LNCAP (cell line): ENCODE data around the gene APOL4.

Experiments used
- CTCF ChIP-seq: fragments of 450-650 bp; IDR thresholded peaks from 2 replicates; pipeline ENCODE4 v1.5.1; 2017; ENCODE audit warnings: mild to moderate bottlenecking

Gene APOL4

GRCh38 chr22:36234919-36235318 lies 33.3 kb upstream of the APOL4 start:
- no peak for TF ChIP-seq CTCF

- no peak for TF ChIP-seq CTCF
Measured at GRCh38 chr22:36234213-36234612, 32.6 kb upstream of the APOL4 start.

- TF ChIP-seq CTCF = no peak
Measured at GRCh38 chr22:36233796-36234195, 32.2 kb upstream of the APOL4 start.

- TF ChIP-seq CTCF = no peak
Measured at GRCh38 chr22:36232715-36233401, 31.2 kb upstream of the APOL4 start.

GRCh38 chr22:36228944-36229343 lies 27.3 kb upstream of the APOL4 start:
- TF ChIP-seq CTCF = no peak

GRCh38 chr22:36227806-36228205 lies 26.2 kb upstream of the APOL4 start:
- TF ChIP-seq CTCF = no peak

- no peak for TF ChIP-seq CTCF
Measured at GRCh38 chr22:36227396-36227795, 25.8 kb upstream of the APOL4 start.

DNA sequence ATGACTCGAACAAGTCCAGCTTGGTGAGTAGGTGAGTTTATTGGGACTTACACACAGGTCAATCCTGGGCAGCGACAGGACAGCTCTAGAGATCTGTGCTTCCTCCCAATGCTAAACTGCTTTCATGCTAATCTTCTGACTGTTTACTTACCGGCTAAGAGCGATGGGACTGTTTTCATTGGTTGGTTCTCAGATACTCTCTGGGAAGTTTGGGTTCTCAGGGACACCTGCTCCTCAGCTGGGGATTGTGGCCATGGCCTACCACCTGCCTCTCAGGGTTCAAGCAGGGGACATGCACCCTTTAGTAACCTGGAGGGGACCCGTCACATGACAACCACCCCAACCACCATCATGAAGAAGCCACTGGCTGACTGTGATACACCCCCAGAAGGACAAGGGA lies 24.6 kb upstream of the APOL4 start:
- no peak for TF ChIP-seq CTCF
